ENCODE measurements around the gene IGSF21.

IGSF21 gene

DNA sequence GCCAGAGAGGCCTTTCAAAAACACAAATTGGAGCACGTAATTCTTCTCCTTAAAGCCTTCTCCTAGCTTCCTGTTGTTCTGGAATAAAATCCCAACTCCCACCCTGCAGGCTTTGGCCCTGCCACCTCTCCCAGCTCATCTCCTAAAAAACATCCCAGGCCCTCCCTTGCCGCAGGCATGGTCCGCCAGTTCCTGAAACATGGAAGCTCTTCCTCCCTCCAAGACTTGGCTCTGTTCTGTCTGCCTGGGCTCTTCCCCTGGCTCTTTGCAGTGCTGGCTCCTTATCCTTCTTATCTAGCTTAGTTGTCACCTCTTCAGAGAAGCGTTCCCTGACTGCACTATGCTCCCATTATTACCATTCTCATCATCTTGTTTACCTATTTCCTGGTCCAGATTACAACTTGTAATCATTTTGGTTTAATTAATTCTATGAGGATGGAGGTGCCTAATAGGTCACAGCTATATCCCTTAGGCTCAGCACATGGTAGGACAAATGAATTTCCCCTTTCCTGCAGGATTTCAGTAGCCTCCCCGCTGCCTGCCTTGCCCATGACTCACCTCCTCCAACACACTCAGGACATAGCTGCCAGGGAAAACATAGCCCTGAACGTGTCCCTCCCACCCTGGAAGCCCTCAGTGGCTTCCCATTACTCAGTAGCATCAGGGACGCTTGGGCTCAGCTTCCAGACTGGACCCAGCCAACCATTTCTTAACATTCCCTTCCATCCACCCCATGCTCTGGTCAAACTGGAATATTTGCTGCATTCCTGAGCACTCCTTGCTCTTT lies 15.7 kb upstream of the IGSF21 start:
- DNase-seq = no peak
- intact Hi-C loops (cut with DNase I) = no loop called here

DNA sequence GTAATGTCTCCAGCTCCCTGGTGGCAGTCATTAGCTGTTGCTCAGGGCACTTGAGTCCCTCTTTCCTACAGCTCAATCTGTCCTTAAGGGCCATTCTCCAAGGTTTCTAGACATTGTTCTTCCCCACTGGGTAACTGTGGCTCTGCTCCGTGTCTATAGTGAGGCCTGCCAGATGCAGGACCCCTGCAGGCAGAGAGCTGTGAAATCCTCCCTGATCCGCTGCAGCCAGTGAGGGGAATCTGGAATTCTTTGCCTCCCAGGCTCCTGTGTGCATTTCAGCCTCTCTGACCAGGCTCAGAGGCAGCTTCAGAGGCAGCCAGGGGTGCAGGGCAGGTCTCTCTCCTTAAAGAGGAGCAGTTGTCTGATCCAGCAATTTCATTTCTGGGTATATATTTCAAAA lies 14.4 kb upstream of the IGSF21 start:
- DNase-seq = no peak
- intact Hi-C loops (cut with DNase I) = no loop called here

GRCh38 chr1:18093646-18094045 lies 14.0 kb upstream of the IGSF21 start:
- no peak for DNase-seq
- intact Hi-C loops (cut with DNase I) = no loop called here

DNA sequence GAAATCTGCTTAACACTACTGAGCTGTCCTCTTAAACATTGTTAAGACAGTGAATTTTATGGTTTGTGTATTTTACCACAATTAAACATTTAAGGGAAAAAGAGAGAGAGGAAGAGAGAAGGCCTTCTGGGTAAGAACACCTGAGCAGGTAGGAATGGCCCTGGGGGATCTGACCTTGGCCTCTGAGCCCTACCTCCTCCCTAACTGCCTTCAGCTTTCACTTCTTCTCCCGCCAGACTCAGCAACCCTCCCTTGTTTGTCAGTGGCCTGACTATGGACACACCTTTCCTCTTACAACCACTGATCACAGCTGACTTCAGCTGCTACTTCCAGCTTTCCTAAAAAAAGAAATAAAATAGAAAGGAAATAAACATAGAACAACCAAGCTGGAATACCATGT lies 13.5 kb upstream of the IGSF21 start:
- intact Hi-C loops (cut with DNase I) = no loop called here

DNA sequence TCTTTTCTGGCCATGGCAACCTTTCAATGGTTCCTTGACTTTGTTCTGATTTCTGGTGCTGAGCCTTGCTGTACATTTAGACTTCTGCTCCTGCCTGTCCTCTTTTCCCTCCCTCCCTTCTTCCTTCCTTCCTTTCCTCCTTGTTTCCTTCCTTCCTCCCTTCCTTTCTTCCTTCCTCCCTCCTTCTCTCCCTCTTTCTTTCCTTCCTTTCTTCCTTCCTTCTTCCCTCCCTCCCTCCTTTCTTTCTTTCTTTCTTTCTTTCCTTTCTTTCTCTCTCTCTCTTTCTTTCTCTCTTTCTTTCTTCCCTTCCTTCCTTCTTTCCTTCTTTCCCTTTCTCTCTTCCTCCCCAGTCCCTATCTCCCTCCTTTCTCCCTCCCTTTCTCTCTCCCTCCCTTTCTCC lies 10.4 kb upstream of the IGSF21 start:
- DNase-seq = no peak
- intact Hi-C loops (cut with DNase I) = no loop called here

More for the DNA sequence above, 13.5 kb upstream of the IGSF21 start:
- DNase-seq = no peak

DNA sequence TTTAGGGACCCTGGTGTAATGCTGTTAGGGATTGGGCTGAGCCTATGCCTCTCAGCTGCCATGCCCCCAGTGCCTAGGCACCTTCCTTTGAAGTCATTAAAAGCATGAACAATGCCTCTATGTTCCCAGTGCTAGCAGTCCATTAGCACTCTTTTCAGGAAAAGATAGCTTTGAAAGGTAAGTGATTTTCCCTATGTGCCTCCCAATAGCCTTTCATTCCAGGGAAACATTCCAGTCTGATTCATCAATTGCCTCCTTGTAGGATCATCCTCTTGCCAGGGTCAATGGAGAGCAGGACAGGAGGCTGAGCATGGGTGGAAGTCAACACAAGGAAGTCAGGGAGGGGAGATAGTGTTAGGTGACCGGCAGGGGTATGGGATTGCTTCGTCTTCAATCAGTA lies 8.6 kb upstream of the IGSF21 start:
- intact Hi-C loops (cut with DNase I) = no loop called here
- no peak for DNase-seq

- intact Hi-C loops (cut with DNase I) = loop anchor here (5.0 kb wide), 1 partner anchor 178 kb away; no protein-coding TSS in a partner anchor
- no peak for DNase-seq
These were observed 7.5 kb upstream of the IGSF21 start for GRCh38 chr1:18100060-18100459.

DNA sequence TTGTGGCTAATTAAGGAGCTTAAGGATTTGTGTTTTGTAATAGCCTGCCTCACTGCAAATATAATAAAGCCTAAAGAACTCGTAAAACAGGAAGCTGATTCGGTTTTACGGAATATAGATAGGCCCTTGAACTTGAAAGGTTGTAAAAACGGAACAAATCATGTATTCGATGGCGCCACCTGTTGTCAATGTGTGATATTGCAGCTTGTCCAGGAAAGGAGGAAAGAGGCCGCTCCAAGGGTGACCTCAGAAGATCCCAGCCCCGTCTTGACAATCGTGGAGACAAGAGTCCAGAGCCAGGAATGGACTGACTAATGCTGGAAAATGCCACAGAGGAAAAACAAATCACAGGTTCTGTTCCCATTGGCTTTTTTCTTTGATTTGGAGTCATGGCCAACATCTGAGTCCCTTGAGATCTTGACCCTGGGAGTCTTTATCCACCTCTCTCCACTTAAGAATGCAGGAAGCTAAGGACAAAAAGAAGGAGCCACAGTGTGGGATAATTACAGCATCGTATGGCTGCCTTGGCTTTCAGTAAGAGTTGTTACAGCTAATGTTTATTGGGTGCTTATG lies 7.0 kb upstream of the IGSF21 start:
- peak in 40 of 42 donors; percentile 34 to 89 (median 75) for DNase-seq
- intact Hi-C loops (cut with DNase I) = loop anchor here (5.0 kb wide), 1 partner anchor 178 kb away; no protein-coding TSS in a partner anchor

DNA sequence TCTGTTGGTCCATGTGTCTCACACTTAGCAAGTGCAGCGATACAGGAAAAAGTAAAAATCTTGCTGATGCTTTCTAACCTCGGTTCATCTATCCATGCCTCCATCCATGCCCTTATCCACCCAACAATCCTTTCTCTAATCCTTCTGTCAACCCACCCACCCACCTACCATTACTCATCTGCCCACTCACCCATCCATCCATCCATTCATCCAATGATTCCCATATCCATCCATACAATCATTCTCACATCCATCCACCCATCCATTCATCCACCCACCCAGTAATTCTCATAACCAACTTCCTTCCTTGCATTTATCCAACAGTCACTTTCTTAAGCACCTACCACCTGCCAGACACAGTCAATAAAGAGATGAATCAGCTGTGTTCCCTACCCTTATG lies 6.1 kb upstream of the IGSF21 start:
- intact Hi-C loops (cut with DNase I) = loop anchor here (5.0 kb wide), 1 partner anchor 179 kb away; no protein-coding TSS in a partner anchor
- DNase-seq = no peak

GRCh38 chr1:18103788-18104421 lies 3.7 kb upstream of the IGSF21 start:
- intact Hi-C loops (cut with DNase I) = loop anchor here (5.0 kb wide), 1 partner anchor 182 kb away; no protein-coding TSS in a partner anchor
- DNase-seq = no peak

DNA sequence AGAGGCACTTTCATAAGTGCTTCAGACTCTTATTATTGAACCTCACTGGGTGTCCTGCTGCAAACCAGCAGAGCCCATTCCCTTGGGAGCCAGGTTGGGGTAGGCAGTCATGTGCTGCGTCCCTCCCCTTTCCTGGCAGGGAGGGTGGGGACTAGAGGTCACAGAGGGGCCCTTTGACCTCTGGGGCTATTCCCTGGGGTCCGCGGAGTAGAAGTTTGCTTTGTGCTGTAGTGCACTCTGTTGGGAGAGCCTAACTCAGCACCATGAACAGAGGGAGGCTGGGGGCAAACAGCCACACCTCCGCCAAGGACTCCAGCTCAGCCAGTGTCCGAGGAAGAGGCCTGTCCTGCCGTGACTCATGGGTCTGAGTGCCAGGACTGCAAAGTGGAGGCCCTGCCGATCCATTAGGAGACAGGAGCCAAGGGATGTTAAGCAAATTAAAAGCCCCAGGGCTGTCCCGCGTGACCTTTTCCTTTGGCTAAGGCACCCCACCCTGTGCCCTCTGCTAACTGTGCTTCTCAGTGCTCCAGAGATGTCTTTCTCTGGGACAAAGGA lies 3.0 kb upstream of the IGSF21 start:
- intact Hi-C loops (cut with DNase I) = loop anchor here (5.0 kb wide), 1 partner anchor 182 kb away; no protein-coding TSS in a partner anchor
- DNase-seq = no peak

GRCh38 chr1:18105196-18105595 lies 2.4 kb upstream of the IGSF21 start:
- no peak for DNase-seq
- intact Hi-C loops (cut with DNase I) = no loop called here

GRCh38 chr1:18108299-18109057 lies 880 bp downstream of the IGSF21 start:
- intact Hi-C loops (cut with DNase I) = no loop called here
- peak in 1 of 42 donors; percentile 19 for DNase-seq

GRCh38 chr1:18109058-18109755 lies 1.6 kb downstream of the IGSF21 start:
- peak in 21 of 42 donors; percentile 11 to 61 (median 34) for DNase-seq
- intact Hi-C loops (cut with DNase I) = no loop called here

DNA sequence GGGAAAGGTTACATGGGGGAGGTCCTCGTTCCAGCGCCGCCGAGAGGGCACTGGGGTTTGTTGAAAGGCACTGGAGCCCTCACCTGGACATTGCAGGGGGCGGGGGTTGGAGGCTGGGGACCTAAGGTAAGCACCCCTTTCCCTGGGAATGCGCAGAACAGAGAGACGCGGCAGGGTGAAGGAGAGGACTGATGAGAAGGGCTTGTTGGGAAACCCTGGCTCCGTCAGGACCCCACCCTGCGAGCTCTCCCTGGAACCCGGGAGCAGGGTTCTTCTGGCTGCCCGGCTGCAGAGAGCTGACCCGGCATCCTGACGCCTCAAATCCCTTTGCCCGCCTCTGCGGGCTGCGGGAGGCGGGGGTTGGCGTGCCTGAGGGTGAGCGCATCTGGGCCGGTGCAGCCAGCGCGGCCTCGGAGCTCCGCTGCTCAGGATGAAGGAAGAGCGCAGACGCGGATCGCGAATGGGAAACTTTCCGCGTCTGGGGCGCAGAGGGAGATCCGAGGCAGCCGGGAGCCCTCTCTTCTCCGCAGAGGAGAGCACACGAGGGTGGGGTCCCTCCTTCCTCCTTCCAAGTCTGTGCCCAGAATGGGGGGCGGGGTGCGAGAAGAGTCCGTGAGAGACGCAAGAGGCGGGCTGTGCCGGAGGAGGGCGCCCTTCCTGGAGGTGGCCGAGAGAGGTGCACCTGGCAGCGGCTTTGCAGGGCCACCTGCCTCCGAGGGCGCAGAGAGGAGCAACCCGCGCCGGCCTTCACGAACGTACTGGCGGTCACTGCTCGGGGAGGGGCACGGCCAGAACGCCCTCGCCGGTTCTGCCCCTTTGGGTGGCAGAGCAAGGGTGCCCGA lies 2.4 kb downstream of the IGSF21 start:
- peak; percentile 29 to 84 (median 70) for DNase-seq
- intact Hi-C loops (cut with DNase I) = no loop called here

GRCh38 chr1:18110598-18110939 lies 3.0 kb downstream of the IGSF21 start:
- intact Hi-C loops (cut with DNase I) = no loop called here
- peak in 1 of 42 donors; percentile 8 for DNase-seq

GRCh38 chr1:18110968-18111367 lies 3.4 kb downstream of the IGSF21 start:
- intact Hi-C loops (cut with DNase I) = no loop called here
- DNase-seq = peak in 39 of 42 donors; percentile 11 to 68 (median 43)

Measured in head of caudate nucleus (tissue), 42 donors.